ENCODE results near the gene GLT1D1. TPM values are rescaled to one million over a fixed set of nuclear protein-coding genes. Genes with fewer than 3 reads are reported as not detected.

The GLT1D1 gene
- total RNA-seq, 3 donors from 2014 or later = 0.16 to 0.73 (median 0.33) TPM

GRCh38 chr12:128817111-128818015, 35.9 kb upstream of the GLT1D1 start:
- intact Hi-C loops (cut with DNase I; ENCODE audit: low total_unique reads) = no loop called here

GRCh38 chr12:128818065-128819022, 34.9 kb upstream of the GLT1D1 start:
- intact Hi-C loops (cut with DNase I; ENCODE audit: low total_unique reads) = no loop called here
- DNase-seq (ENCODE audit: low spot score in 2 of 2) = no peak
- no peak for TF ChIP-seq POLR2A (IDR thresholded peaks at IDR 0.05)
- no peak for TF ChIP-seq POLR2AphosphoS5 (IDR thresholded peaks at IDR 0.05)
- TF ChIP-seq CTCF (IDR thresholded peaks at IDR 0.05) = no peak
- Histone ChIP-seq H3K36me3 (no peaks in the 10 kb centered on the region), H3K27ac (peak overlapping the region; percentile 73 to 76), H3K4me1 (peaks cover 0 to 12% of the 10 kb centered on the region in 2 donors), H3K9me3 (no peaks in the 10 kb centered on the region), H3K4me3 (no peak overlapping the region), H3K27me3 (no peaks in the 10 kb centered on the region)

More at GRCh38 chr12:128817111-128818015, 35.9 kb upstream of the GLT1D1 start:
- Histone ChIP-seq H3K36me3 (no peaks in the 10 kb centered on the region), H3K27ac (peak overlapping the region; percentile 73 to 76), H3K9me3 (no peaks in the 10 kb centered on the region), H3K27me3 (no peaks in the 10 kb centered on the region), H3K4me1 (peaks cover 0 to 6% of the 10 kb centered on the region in 2 donors), H3K4me3 (no peak overlapping the region)
- DNase-seq (ENCODE audit: low spot score in 2 of 2) = peak in 1 of 2 donors; percentile 53
- TF ChIP-seq POLR2AphosphoS5 (IDR thresholded peaks at IDR 0.05) = peak in 1 of 3 donors; percentile 28
- TF ChIP-seq POLR2A (IDR thresholded peaks at IDR 0.05) = no peak

GRCh38 chr12:128819293-128820144, 33.8 kb upstream of the GLT1D1 start:
- no peak for DNase-seq (ENCODE audit: low spot score in 2 of 2)
- H3K27ac ChIP-seq = peak overlapping the region; percentile 2 to 8
- TF ChIP-seq CTCF (IDR thresholded peaks at IDR 0.05) = no peak
- no peak for TF ChIP-seq POLR2AphosphoS5 (IDR thresholded peaks at IDR 0.05)
- no peak for TF ChIP-seq POLR2A (IDR thresholded peaks at IDR 0.05)
- H3K36me3 ChIP-seq = no peaks in the 10 kb centered on the region
- peaks cover 0 to 12% of the 10 kb centered on the region in 2 donors for H3K4me1 ChIP-seq
- H3K4me3 ChIP-seq = no peak overlapping the region
- no peaks in the 10 kb centered on the region for H3K9me3 ChIP-seq
- H3K27me3 ChIP-seq = no peaks in the 10 kb centered on the region
- intact Hi-C loops (cut with DNase I; ENCODE audit: low total_unique reads) = no loop called here

GRCh38 chr12:128820253-128820652, 33.0 kb upstream of the GLT1D1 start:
- Histone ChIP-seq H3K36me3 (no peaks in the 10 kb centered on the region), H3K9me3 (no peaks in the 10 kb centered on the region), H3K27ac (peak overlapping the region in 1 of 2 donors; percentile 22), H3K4me1 (peaks cover 0 to 12% of the 10 kb centered on the region in 2 donors), H3K27me3 (no peaks in the 10 kb centered on the region), H3K4me3 (no peak overlapping the region)
- intact Hi-C loops (cut with DNase I; ENCODE audit: low total_unique reads) = no loop called here
- TF ChIP-seq POLR2A (IDR thresholded peaks at IDR 0.05) = no peak
- TF ChIP-seq CTCF (IDR thresholded peaks at IDR 0.05) = no peak
- TF ChIP-seq POLR2AphosphoS5 (IDR thresholded peaks at IDR 0.05) = no peak
- no peak for DNase-seq (ENCODE audit: low spot score in 2 of 2)

All from breast epithelium (tissue), 4 donors.